Activated CD8-positive, alpha-beta T cell treated with anti-CD3 and anti-CD28 coated beads for 36 hours (primary cell): ENCODE measurements around the gene SLC22A25. TPM values are rescaled to one million over a fixed set of nuclear protein-coding genes. Genes with fewer than 3 reads are reported as not detected.
A peak's percentile ranks its signal among the peaks of the same experiment; 100 is the strongest.
"Not testable (repeated sequence)": the region's sequence is repeated elsewhere in the genome, so short reads cannot be mapped to it uniquely, and the experiment has no call there.

Experiments
- ATAC-seq: fragments of 200-7000 bp; cut with Tn5 transposase; one replicate; pipeline ENCODE4 v1.10.0; 2021; ENCODE audit warnings: mild to moderate bottlenecking, moderate library complexity
- CTCF ChIA-PET: fragments of 350-600 bp; sonication (Branson Sonifier 250); formaldehyde crosslinking; loops from one replicate; lab custom pipeline; 2021; ENCODE audit warnings: antibody characterized with exemption; lab: Charles Lee
- POLR2A ChIA-PET: fragments of 350-600 bp; sonication (Branson Sonifier 250); formaldehyde crosslinking; loops from one replicate; lab custom pipeline; 2021; ENCODE audit warnings: antibody characterized with exemption; lab: Charles Lee
- DNase-seq: peaks from one replicate; pipeline ENCODE4 v3.0.0-alpha.2; 2020
- H3K27ac Mint-ChIP-seq: one replicate; pipeline ENCODE4 v1.8.0; 2021; ENCODE audit warnings: mild to moderate bottlenecking, mixed read lengths
- H3K27me3 Mint-ChIP-seq: one replicate; pipeline ENCODE4 v1.8.0; 2021; ENCODE audit warnings: mixed read lengths
- H3K36me3 Mint-ChIP-seq: one replicate; pipeline ENCODE4 v1.8.0; 2021; ENCODE audit warnings: low read depth, mixed read lengths
- H3K4me1 Mint-ChIP-seq: one replicate; pipeline ENCODE4 v1.8.0; 2021; ENCODE audit warnings: low read depth, mixed read lengths
- H3K4me3 Mint-ChIP-seq: one replicate; pipeline ENCODE4 v1.8.0; 2021; ENCODE audit warnings: mild to moderate bottlenecking, moderate library complexity, mixed read lengths
- H3K9me3 Mint-ChIP-seq: one replicate; pipeline ENCODE4 v1.8.0; 2021; ENCODE audit warnings: mixed read lengths
- intact Hi-C: fragments of 100-400 bp; cut with micrococcal nuclease; formaldehyde crosslinking; loops from one replicate; pipeline ENCODE4 v1.10.0; 2022
- total RNA-seq, 2 experiments: library from RNA; stranded (reverse); gene quantifications; one replicate each; pipeline ENCODE4 v1.2.3, GENCODE V29; 2021
- TF ChIP-seq, protein P1 (sequence below): fragments of 200-600 bp; IDR thresholded peaks from one replicate; pipeline ENCODE4 v1.8.0; 2022; ENCODE audit warnings: antibody characterized with exemption, mild to moderate bottlenecking

SLC22A25 gene
- total RNA-seq, 2 experiments from 2014 or later: not detected

DNA sequence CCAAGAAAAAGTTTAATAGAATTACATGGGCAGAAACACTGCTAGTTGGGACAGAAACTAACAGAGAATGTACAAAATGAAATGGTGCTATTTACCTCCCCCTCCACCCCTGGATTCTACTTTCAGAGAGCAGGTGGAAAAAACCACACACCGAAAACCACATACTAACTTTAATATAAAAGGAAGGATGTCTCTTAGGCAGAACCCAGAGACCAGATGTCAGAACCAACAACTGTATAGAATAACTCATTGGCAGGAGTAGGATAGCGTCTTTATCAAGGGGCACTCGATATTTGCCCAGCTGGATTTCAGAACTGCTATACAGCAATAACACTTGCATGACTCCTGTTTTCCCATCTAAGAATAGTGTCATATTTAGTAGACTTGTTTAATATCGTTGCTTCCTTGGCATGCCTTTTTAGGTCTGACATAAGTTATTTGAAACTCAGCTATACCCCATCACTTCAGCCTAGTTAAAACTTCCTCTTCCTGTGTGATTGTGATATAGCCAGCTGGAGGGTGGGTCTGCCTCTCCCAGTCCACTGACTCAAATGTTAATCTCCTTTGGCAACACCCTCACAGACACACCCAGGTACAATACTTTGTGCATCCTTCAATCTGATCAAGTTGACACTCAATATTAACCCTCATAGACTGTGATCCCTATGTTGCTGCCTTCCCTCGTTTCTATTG is 1.2 kb downstream of the SLC22A25 start:
- CTCF ChIA-PET: no interaction called here
- DNase-seq (no peak), ATAC-seq (peak; percentile 42)
- Mint-ChIP-seq H3K27me3 (peaks cover 8% of the 10 kb centered on the region), H3K9me3 (peaks cover 3% of the 10 kb centered on the region), H3K4me3 (no peak overlapping the region), H3K36me3 (no peaks in the 10 kb centered on the region), H3K27ac (no peak overlapping the region), H3K4me1 (peaks cover 18% of the 10 kb centered on the region)
- TF ChIP-seq, protein P1, sequence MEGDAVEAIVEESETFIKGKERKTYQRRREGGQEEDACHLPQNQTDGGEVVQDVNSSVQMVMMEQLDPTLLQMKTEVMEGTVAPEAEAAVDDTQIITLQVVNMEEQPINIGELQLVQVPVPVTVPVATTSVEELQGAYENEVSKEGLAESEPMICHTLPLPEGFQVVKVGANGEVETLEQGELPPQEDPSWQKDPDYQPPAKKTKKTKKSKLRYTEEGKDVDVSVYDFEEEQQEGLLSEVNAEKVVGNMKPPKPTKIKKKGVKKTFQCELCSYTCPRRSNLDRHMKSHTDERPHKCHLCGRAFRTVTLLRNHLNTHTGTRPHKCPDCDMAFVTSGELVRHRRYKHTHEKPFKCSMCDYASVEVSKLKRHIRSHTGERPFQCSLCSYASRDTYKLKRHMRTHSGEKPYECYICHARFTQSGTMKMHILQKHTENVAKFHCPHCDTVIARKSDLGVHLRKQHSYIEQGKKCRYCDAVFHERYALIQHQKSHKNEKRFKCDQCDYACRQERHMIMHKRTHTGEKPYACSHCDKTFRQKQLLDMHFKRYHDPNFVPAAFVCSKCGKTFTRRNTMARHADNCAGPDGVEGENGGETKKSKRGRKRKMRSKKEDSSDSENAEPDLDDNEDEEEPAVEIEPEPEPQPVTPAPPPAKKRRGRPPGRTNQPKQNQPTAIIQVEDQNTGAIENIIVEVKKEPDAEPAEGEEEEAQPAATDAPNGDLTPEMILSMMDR: no peak
- POLR2A ChIA-PET: no interaction called here
- intact Hi-C loops: no loop called here

DNA sequence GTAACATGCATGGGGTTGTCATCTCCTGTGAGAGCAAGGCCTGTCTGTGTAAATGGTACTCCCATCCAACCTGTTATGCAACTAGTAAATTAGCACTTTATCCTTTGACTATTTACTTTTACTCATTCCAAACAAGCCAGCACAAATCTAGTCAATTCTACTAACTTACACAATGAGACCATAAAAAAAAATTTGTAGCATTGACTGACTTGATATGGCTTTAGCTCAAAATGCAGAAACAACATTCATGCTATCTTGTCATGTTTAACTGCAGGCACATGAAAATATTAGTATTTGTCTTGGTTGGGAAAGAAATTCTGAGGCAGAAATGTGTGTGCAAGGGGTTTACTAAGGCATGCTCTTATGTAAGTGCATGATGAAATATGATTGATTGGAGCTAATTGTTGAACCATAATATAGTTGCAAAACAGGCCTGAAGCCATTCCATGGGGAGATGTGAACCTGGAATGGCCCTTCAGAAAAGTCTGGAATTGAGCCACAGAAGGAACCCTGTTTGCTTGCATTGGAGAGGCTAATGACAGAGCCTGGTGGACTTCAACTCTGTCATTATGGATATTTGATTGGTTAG is 2.5 kb downstream of the SLC22A25 start:
- H3K27me3 Mint-ChIP-seq: peaks cover 12% of the 10 kb centered on the region
- intact Hi-C loops: no loop called here
- ChIA-PET CTCF (no interaction called here), POLR2A (no interaction called here)
- H3K9me3 Mint-ChIP-seq: peaks cover 7% of the 10 kb centered on the region
- no peak for ATAC-seq
- H3K4me1 Mint-ChIP-seq: peaks cover 20% of the 10 kb centered on the region
- H3K27ac Mint-ChIP-seq: no peak overlapping the region
- TF ChIP-seq, protein P1: no peak
- H3K36me3 Mint-ChIP-seq: no peaks in the 10 kb centered on the region
- DNase-seq: no peak
- H3K4me3 Mint-ChIP-seq: no peak overlapping the region

DNA sequence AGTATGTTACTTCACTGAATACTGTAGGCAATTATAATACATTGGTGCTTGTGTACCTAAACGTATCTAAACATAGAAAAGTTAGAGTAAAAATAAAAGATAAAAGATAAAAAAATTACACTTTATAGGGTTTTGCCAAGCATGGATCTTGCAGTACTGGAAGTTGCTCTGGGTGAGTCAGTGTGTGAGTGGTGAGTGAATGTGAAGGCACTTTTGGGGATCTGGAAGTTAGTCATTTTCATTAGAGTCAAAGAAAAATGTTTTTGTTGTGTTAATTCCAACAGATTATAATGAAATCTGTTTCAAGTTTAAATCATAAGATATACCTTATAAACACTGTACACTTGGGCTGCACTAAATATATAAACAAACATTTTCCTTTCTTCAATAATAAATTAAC is 3.3 kb downstream of the SLC22A25 start:
- CTCF ChIA-PET: no interaction called here
- H3K4me3 Mint-ChIP-seq: no peak overlapping the region
- TF ChIP-seq, protein P1: no peak
- ATAC-seq (no peak), DNase-seq (no peak)
- peaks cover 9% of the 10 kb centered on the region for H3K9me3 Mint-ChIP-seq
- peaks cover 25% of the 10 kb centered on the region for H3K4me1 Mint-ChIP-seq
- H3K36me3 Mint-ChIP-seq: no peaks in the 10 kb centered on the region
- intact Hi-C loops: no loop called here
- H3K27me3 Mint-ChIP-seq: peaks cover 12% of the 10 kb centered on the region
- H3K27ac Mint-ChIP-seq: no peak overlapping the region
- POLR2A ChIA-PET: no interaction called here

DNA sequence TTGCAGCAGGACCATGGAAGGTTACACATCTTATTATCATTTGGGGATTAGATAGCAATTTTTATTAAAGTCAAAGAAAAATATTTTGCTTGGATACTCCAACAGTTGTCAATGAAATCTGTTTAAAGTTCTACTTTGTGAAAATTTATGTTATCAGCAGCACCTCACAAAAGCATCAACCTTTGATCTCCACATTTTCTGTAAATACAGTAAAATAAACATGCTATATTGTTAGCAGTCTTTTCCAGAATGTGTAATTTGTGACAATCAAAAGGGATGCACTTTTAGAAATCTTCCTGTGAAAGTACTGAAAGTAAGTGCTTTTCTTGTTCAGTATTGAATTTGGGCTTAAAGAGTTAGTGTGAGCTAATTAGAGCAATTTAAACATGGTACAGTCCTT is 4.1 kb downstream of the SLC22A25 start:
- Mint-ChIP-seq H3K4me1 (peaks cover 25% of the 10 kb centered on the region), H3K4me3 (no peak overlapping the region), H3K9me3 (peaks cover 12% of the 10 kb centered on the region), H3K27ac (no peak overlapping the region), H3K27me3 (peaks cover 19% of the 10 kb centered on the region), H3K36me3 (no peaks in the 10 kb centered on the region)
- ChIA-PET CTCF (no interaction called here), POLR2A (no interaction called here)
- DNase-seq: no peak
- intact Hi-C loops: no loop called here
- TF ChIP-seq, protein P1: no peak
- ATAC-seq: no peak

DNA sequence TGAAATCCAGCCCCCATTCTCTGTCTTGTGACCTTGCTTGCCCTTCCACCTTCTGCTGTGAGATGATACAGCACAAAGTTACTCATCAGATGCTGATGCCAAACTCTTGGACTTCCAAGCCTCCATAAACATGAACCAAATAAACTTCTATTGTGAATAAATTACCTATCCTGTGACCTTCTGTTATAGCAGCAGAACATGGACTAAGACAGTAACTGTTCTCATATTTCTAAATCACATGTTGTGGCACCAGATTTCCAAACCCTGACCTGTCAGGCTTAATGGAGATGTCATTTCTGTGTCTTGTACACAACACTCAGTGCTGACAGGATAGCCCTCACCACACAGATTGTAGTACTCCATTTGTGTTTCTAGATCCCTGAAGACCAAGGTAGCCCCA is 6.0 kb downstream of the SLC22A25 start:
- Mint-ChIP-seq H3K36me3 (no peaks in the 10 kb centered on the region), H3K27ac (no peak overlapping the region), H3K4me1 (peaks cover 19% of the 10 kb centered on the region), H3K27me3 (peaks cover 20% of the 10 kb centered on the region), H3K9me3 (peaks cover 12% of the 10 kb centered on the region), H3K4me3 (no peak overlapping the region)
- TF ChIP-seq, protein P1: no peak
- ChIA-PET CTCF (no interaction called here), POLR2A (no interaction called here)
- DNase-seq (no peak), ATAC-seq (no peak)
- intact Hi-C loops: no loop called here

DNA sequence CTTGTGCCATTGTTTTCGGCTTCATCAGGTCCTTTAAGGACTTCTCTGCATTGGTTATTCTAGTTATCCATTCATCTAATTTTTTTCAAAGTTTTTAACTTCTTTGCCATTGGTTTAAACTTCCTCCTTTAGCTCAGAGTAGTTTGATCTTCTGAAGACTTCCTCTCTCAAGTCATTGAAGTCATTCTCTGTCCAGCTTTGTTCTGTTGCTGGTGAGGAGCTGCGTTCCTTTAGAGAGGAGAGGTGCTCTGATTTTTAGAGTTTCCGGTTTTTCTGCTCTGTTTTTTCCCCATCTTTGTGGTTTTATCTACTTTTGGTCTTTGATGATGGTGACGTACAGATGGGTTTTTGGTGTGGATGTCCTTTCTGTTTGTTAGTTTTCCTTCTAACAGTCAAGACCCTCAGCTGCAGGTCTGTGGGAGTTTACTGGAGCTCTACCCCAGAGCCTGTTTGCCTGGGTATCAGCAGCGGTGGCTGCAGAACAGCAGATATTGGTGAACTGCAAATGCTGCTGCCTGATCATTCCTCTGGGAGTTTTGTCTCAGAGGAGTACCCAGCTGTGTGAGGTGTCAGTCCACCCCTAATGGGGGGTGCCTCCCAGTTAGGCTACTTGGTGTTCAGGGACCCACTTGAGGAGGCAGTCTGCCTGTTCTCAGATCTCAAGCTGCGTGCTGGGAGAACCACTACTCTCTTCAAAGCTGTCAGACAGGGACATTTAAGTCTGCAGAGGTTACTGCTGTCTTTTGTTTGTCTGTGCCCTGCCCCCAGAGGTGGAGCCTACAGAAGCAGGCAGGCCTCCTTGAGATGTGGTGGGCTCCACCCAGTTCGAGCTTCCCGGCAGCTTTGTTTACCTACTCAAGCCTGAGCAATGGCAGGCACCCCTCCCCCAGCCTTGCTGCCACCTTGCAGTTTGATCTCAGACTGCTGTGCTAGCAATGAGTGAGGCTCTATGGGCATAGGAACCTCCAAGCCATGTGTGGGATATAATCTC is 7.6 kb downstream of the SLC22A25 start:
- intact Hi-C loops, DNase-seq, ATAC-seq, H3K4me3 Mint-ChIP-seq, POLR2A ChIA-PET, H3K36me3 Mint-ChIP-seq, CTCF ChIA-PET, H3K4me1 Mint-ChIP-seq, H3K27ac Mint-ChIP-seq: not testable (repeated sequence)
- Mint-ChIP-seq H3K9me3 (peaks cover 12% of the 10 kb centered on the region), H3K27me3 (peaks cover 20% of the 10 kb centered on the region)
